Small intestine (tissue), 7 donors: Measurements from ENCODE around the gene RERE. TPM values are rescaled to one million over a fixed set of nuclear protein-coding genes. Genes with fewer than 3 reads are reported as not detected.
"Not testable (repeated sequence)": the region's sequence is repeated elsewhere in the genome, so short reads cannot be mapped to it uniquely, and the experiment has no call there.

Experiments
- DNase-seq, 2 donors: peaks; one replicate each; pipeline versions ENCODE4 v3.0.0 to v3.0.0-alpha.2; 2013
- FAIRE-seq: peaks from 2 replicates; lab custom pipeline; 2012; peaks lifted over from hg19 to GRCh38; lab: Jason Lieb, UNC
- H3K27ac ChIP-seq, 3 donors: one replicate each; pipeline ENCODE4 v1.5.1; 2013; ENCODE audit warnings: low read length in 2 of 3, mild to moderate bottlenecking in 2 of 3, control low read depth in 1 of 3, inconsistent platforms in 1 of 3, low read depth in 1 of 3, moderate library complexity in 1 of 3
- H3K27me3 ChIP-seq, 3 donors: one replicate each; pipeline ENCODE4 v1.6.1; 2013; ENCODE audit warnings: low read length in 3 of 3, inconsistent platforms in 1 of 3; ENCODE audit not compliant: control insufficient read depth in 3 of 3, insufficient read depth in 3 of 3
- H3K36me3 ChIP-seq, 3 donors: one replicate each; pipeline ENCODE4 v1.6.1; 2013; ENCODE audit warnings: low read length in 3 of 3, inconsistent platforms in 1 of 3, low read depth in 1 of 3, mild to moderate bottlenecking in 1 of 3, moderate library complexity in 1 of 3; ENCODE audit not compliant: control insufficient read depth in 3 of 3, insufficient read depth in 2 of 3
- H3K4me1 ChIP-seq, 3 donors: one replicate each; pipeline ENCODE4 v1.6.1; 2013; ENCODE audit warnings: low read length in 2 of 3, inconsistent platforms in 1 of 3, low read depth in 1 of 3, mild to moderate bottlenecking in 1 of 3, moderate library complexity in 1 of 3; ENCODE audit not compliant: control insufficient read depth in 3 of 3, insufficient read depth in 2 of 3
- H3K4me3 ChIP-seq, 3 donors: one replicate each; pipeline ENCODE4 v1.5.1; 2013; ENCODE audit warnings: low read length in 3 of 3, control low read depth in 1 of 3, inconsistent platforms in 1 of 3, low read depth in 1 of 3, mild to moderate bottlenecking in 1 of 3, moderate library complexity in 1 of 3
- H3K9me3 ChIP-seq, 2 donors: one replicate each; pipeline ENCODE4 v1.6.1; 2013; ENCODE audit warnings: low read depth in 1 of 2, low read length in 1 of 2; ENCODE audit not compliant: control insufficient read depth in 2 of 2, insufficient read depth in 1 of 2
- WGBS, 3 donors: extraction: QIAGEN DNeasy Blood & Tissue Kit; methylation state at CpG; one replicate each; pipeline ENCODE4 v1.1.7; 2013; 5-methylcytosine and 5-hydroxymethylcytosine counted together
- polyA plus RNA-seq, 4 donors: library from polyadenylated mRNA; stranded (reverse) in 3 of 4; unstranded in 1 of 4; fragments of 200-250 nt in 3 of 4; fragments of 120-200 nt in 1 of 4; gene quantifications; one replicate each; pipeline versions ENCODE4 v1.2.1 to v1.2.3, GENCODE V29; 2013
- donor health status: healthy with polysubstance abuse.
- donor health status: control.
- donor health status: control.
- donor health status: Bipolar disorder and iron deficiency.
- donor health status: healthy.

RERE gene
- polyA plus RNA-seq, 4 donors, result 19.5 to 66.8 (median 25.8) TPM

- no peak for DNase-seq
- no peak overlapping the region for H3K4me3 ChIP-seq
- FAIRE-seq, result no peak
- peaks cover 0 to 8% (median 0%) of the 10 kb centered on the region in 3 donors for H3K4me1 ChIP-seq
- H3K36me3 ChIP-seq, result peaks cover 0 to 4% (median 0%) of the 10 kb centered on the region in 3 donors
- peaks cover 0 to 7% of the 10 kb centered on the region in 2 donors for H3K9me3 ChIP-seq
- no peaks in the 10 kb centered on the region for H3K27me3 ChIP-seq
- no peak overlapping the region for H3K27ac ChIP-seq
These were observed 77.4 kb downstream of the RERE start for GRCh38 chr1:8740034-8740449.

- Histone ChIP-seq H3K9me3 (peaks cover 0 to 7% of the 10 kb centered on the region in 2 donors), H3K36me3 (peaks cover 0 to 4% (median 0%) of the 10 kb centered on the region in 3 donors), H3K4me3 (no peak overlapping the region), H3K27ac (no peak overlapping the region), H3K4me1 (peaks cover 0 to 8% (median 0%) of the 10 kb centered on the region in 3 donors), H3K27me3 (no peaks in the 10 kb centered on the region)
- DNase-seq (no peak), FAIRE-seq (no peak)
- 93 to 99% (median 99%) methylated on average over 4 of the region's 4 CpGs for WGBS, 3 donors
These were observed 78.1 kb downstream of the RERE start for GRCh38 chr1:8739377-8739776.

- DNase-seq (no peak), FAIRE-seq (no peak)
- peaks cover 0 to under 1% (median 0%) of the 10 kb centered on the region in 3 donors for H3K4me1 ChIP-seq
- no peak overlapping the region for H3K27ac ChIP-seq
- no peak overlapping the region for H3K4me3 ChIP-seq
- peaks cover 0 to 10% of the 10 kb centered on the region in 2 donors for H3K9me3 ChIP-seq
- H3K36me3 ChIP-seq, result peaks cover 0 to 4% (median 0%) of the 10 kb centered on the region in 3 donors
- H3K27me3 ChIP-seq, result no peaks in the 10 kb centered on the region
These were observed 80.5 kb downstream of the RERE start for GRCh38 chr1:8736927-8737326.

- Histone ChIP-seq H3K36me3 (no peaks in the 10 kb centered on the region), H3K27me3 (no peaks in the 10 kb centered on the region), H3K4me3 (no peak overlapping the region), H3K9me3 (peaks cover 0 to 13% of the 10 kb centered on the region in 2 donors), H3K4me1 (no peaks in the 10 kb centered on the region), H3K27ac (no peak overlapping the region)
- FAIRE-seq (no peak), DNase-seq (no peak)
- WGBS, 3 donors, result 83 to 100% (median 96%) methylated on average over 2 of the region's 2 CpGs
These were observed 84.0 kb downstream of the RERE start for GRCh38 chr1:8733484-8733883.

- Histone ChIP-seq H3K36me3 (peaks cover 0 to 4% (median 0%) of the 10 kb centered on the region in 3 donors), H3K4me3 (no peak overlapping the region), H3K27ac (no peak overlapping the region), H3K9me3 (peaks cover 0 to 13% of the 10 kb centered on the region in 2 donors), H3K4me1 (no peaks in the 10 kb centered on the region), H3K27me3 (no peaks in the 10 kb centered on the region)
- WGBS, 3 donors, result 92 to 100% (median 99%) methylated on average over 4 of the region's 4 CpGs
- FAIRE-seq (no peak), DNase-seq (no peak)
These were observed 86.3 kb downstream of the RERE start for GRCh38 chr1:8731162-8731561.

- H3K36me3 ChIP-seq, result peaks cover 0 to 4% (median 0%) of the 10 kb centered on the region in 3 donors
- 52 to 68% (median 52%) methylated on average over 3 of the region's 3 CpGs for WGBS, 3 donors
- H3K4me3 ChIP-seq, result no peak overlapping the region
- FAIRE-seq (no peak), DNase-seq (no peak)
- H3K4me1 ChIP-seq, result no peaks in the 10 kb centered on the region
- H3K9me3 ChIP-seq, result peaks cover 0 to 13% of the 10 kb centered on the region in 2 donors
- no peaks in the 10 kb centered on the region for H3K27me3 ChIP-seq
- no peak overlapping the region for H3K27ac ChIP-seq
These were observed 89.0 kb downstream of the RERE start for GRCh38 chr1:8728464-8728863.

GRCh38 chr1:8727809-8728213, 89.6 kb downstream of the RERE start:
- no peaks in the 10 kb centered on the region for H3K27me3 ChIP-seq
- H3K27ac ChIP-seq, result no peak overlapping the region
- no peak for DNase-seq
- H3K9me3 ChIP-seq, result peaks cover 0 to 13% of the 10 kb centered on the region in 2 donors
- whole genome bisulfite sequencing, 3 donors, result 61 to 81% (median 77%) methylated on average over 4 of the region's 4 CpGs
- no peak overlapping the region for H3K4me3 ChIP-seq
- peaks cover 0 to 4% (median 0%) of the 10 kb centered on the region in 3 donors for H3K36me3 ChIP-seq
- FAIRE-seq, result no peak
- no peaks in the 10 kb centered on the region for H3K4me1 ChIP-seq

- H3K27ac ChIP-seq, H3K27me3 ChIP-seq, H3K4me3 ChIP-seq, FAIRE-seq, DNase-seq, H3K36me3 ChIP-seq, H3K4me1 ChIP-seq: not testable (repeated sequence)
- H3K9me3 ChIP-seq, result peaks cover 0 to 12% of the 10 kb centered on the region in 2 donors
- WGBS, 3 donors, result 92 to 95% (median 95%) methylated on average over 14 of the region's 14 CpGs
These were observed 90.1 kb downstream of the RERE start for GRCh38 chr1:8727316-8727715.

- H3K27ac ChIP-seq, FAIRE-seq, H3K4me1 ChIP-seq, H3K27me3 ChIP-seq, H3K9me3 ChIP-seq, DNase-seq, H3K36me3 ChIP-seq, H3K4me3 ChIP-seq: not testable (repeated sequence)
- 51 to 62% (median 54%) methylated on average over 7 of the region's 7 CpGs for WGBS, 3 donors
These were observed 90.6 kb downstream of the RERE start for GRCh38 chr1:8726801-8727186.
